IgD-negative memory B cell (primary cell): ENCODE results near the gene LRRC26. TPM values are rescaled to one million over a fixed set of nuclear protein-coding genes. Genes with fewer than 3 reads are reported as not detected.
"Not testable (repeated sequence)": the region's sequence is repeated elsewhere in the genome, so short reads cannot be mapped to it uniquely, and the experiment has no call there.

Experiments
- H3K27ac Mint-ChIP-seq, 3 donors: one replicate each; pipeline ENCODE4 v1.8.0; 2020 to 2022; ENCODE audit warnings: mild to moderate bottlenecking in 3 of 3, mixed read lengths in 3 of 3, moderate library complexity in 1 of 3
- H3K27me3 Mint-ChIP-seq: one replicate; pipeline ENCODE4 v1.8.0; 2021; ENCODE audit warnings: mixed read lengths
- H3K36me3 Mint-ChIP-seq: one replicate; pipeline ENCODE4 v1.8.0; 2020; ENCODE audit warnings: mild to moderate bottlenecking, mixed read lengths
- H3K4me1 Mint-ChIP-seq, 3 donors: one replicate each; pipeline ENCODE4 v1.8.0; 2020 to 2022; ENCODE audit warnings: mixed read lengths in 3 of 3, mild to moderate bottlenecking in 1 of 3
- H3K4me3 Mint-ChIP-seq, 4 donors: one replicate each; pipeline ENCODE4 v1.8.0; 2020 to 2022; ENCODE audit warnings: mild to moderate bottlenecking in 4 of 4, mixed read lengths in 4 of 4, moderate library complexity in 3 of 4
- H3K9me3 Mint-ChIP-seq, 3 donors: one replicate each; pipeline ENCODE4 v1.8.0; 2020 to 2021; ENCODE audit warnings: mixed read lengths in 3 of 3, mild to moderate bottlenecking in 1 of 3
- polyA plus RNA-seq: library from polyadenylated mRNA; unstranded; fragments of 300-500 nt; fragmentation: Illumina TruSeq; gene quantifications from one replicate; pipeline ENCODE4 v1.2.3, GENCODE V29; 2021

Gene LRRC26
- polyA plus RNA-seq, 1 donor from 2014 or later = not detected

GRCh38 chr9:137122796-137123467 is 46.9 kb downstream of the LRRC26 start:
- H3K27ac Mint-ChIP-seq = peak overlapping the region; percentile 87 to 93 (median 89)
- H3K4me1 Mint-ChIP-seq = peaks cover 34 to 39% (median 36%) of the 10 kb centered on the region in 3 donors
- not testable (repeated sequence) for H3K36me3 Mint-ChIP-seq, H3K9me3 Mint-ChIP-seq, H3K27me3 Mint-ChIP-seq
- peak overlapping the region; percentile 70 to 92 (median 75) for H3K4me3 Mint-ChIP-seq

- not testable (repeated sequence) for H3K27me3 Mint-ChIP-seq, H3K9me3 Mint-ChIP-seq, H3K36me3 Mint-ChIP-seq
- Mint-ChIP-seq H3K4me1 (peaks cover 28 to 34% (median 31%) of the 10 kb centered on the region in 3 donors), H3K4me3 (peak overlapping the region; percentile 70 to 92 (median 75)), H3K27ac (peak overlapping the region; percentile 87 to 93 (median 89))
Measured at GRCh38 chr9:137121927-137122795, 47.7 kb downstream of the LRRC26 start.

Other genes with a start within 250 kb of the LRRC26 start
- gene FBXW5, start 225.3 kb downstream of the LRRC26 start, polyA plus RNA-seq = 108 TPM
- not detected for gene C8G, start 224.8 kb downstream of the LRRC26 start, polyA plus RNA-seq
- gene LCN12, start 217.8 kb downstream of the LRRC26 start, polyA plus RNA-seq = not detected
- gene PTGDS, start 192.5 kb downstream of the LRRC26 start, polyA plus RNA-seq = not detected
- not detected for gene LCNL1, start 187.1 kb downstream of the LRRC26 start, polyA plus RNA-seq
- gene PAXX, start 177.6 kb downstream of the LRRC26 start, polyA plus RNA-seq = 64.3 TPM
- gene CLIC3, start 173.5 kb downstream of the LRRC26 start, polyA plus RNA-seq = 3.5 TPM
- gene ABCA2, start 141.8 kb downstream of the LRRC26 start, polyA plus RNA-seq = 3.9 TPM
- 26.6 TPM for gene FUT7, start 138.0 kb downstream of the LRRC26 start, polyA plus RNA-seq
- 2.0 TPM for gene NPDC1, start 123.9 kb downstream of the LRRC26 start, polyA plus RNA-seq
- not detected for gene ENTPD2, start 116.0 kb downstream of the LRRC26 start, polyA plus RNA-seq
- gene SAPCD2, start 99.5 kb downstream of the LRRC26 start, polyA plus RNA-seq = 0.38 TPM
- gene UAP1L1, start 92.5 kb downstream of the LRRC26 start, polyA plus RNA-seq = 3.0 TPM
- 27.5 TPM for gene MAN1B1, start 83.1 kb downstream of the LRRC26 start, polyA plus RNA-seq
- gene DPP7, start 55.3 kb downstream of the LRRC26 start, polyA plus RNA-seq = 110 TPM
- gene GRIN1, start 30.9 kb downstream of the LRRC26 start, polyA plus RNA-seq = not detected
- gene TMEM210, start 2.0 kb upstream of the LRRC26 start, polyA plus RNA-seq = not detected
- gene ANAPC2, start 18.5 kb upstream of the LRRC26 start, polyA plus RNA-seq = 6.2 TPM
- 139 TPM for gene SSNA1, start 18.6 kb upstream of the LRRC26 start, polyA plus RNA-seq
- gene TPRN, start 30.7 kb upstream of the LRRC26 start, polyA plus RNA-seq = 0.66 TPM
- gene TMEM203, start 35.6 kb upstream of the LRRC26 start, polyA plus RNA-seq = 106 TPM
- gene NDOR1, start 35.6 kb upstream of the LRRC26 start, polyA plus RNA-seq = 7.6 TPM
- gene RNF208, start 52.2 kb upstream of the LRRC26 start, polyA plus RNA-seq = not detected
- gene CYSRT1, start 55.1 kb upstream of the LRRC26 start, polyA plus RNA-seq = not detected
- gene RNF224, start 57.5 kb upstream of the LRRC26 start, polyA plus RNA-seq = not detected
- gene SLC34A3, start 60.9 kb upstream of the LRRC26 start, polyA plus RNA-seq = not detected
- gene TUBB4B, start 71.2 kb upstream of the LRRC26 start, polyA plus RNA-seq = 88.4 TPM
- not detected for gene STPG3, start 81.2 kb upstream of the LRRC26 start, polyA plus RNA-seq
- gene NELFB, start 85.3 kb upstream of the LRRC26 start, polyA plus RNA-seq = 34.2 TPM
- 8.9 TPM for gene TOR4A, start 107.7 kb upstream of the LRRC26 start, polyA plus RNA-seq
- not detected for gene NRARP, start 132.2 kb upstream of the LRRC26 start, polyA plus RNA-seq